ENCODE data around the gene CNBD2. TPM values are rescaled to one million over a fixed set of nuclear protein-coding genes. Genes with fewer than 3 reads are reported as not detected.
"Not testable (repeated sequence)": the region's sequence is repeated elsewhere in the genome, so short reads cannot be mapped to it uniquely, and the experiment has no call there.

Gene CNBD2
- total and polyA plus RNA-seq, 2 experiments from 2014 or later: 1.7 to 6.6 TPM

DNA sequence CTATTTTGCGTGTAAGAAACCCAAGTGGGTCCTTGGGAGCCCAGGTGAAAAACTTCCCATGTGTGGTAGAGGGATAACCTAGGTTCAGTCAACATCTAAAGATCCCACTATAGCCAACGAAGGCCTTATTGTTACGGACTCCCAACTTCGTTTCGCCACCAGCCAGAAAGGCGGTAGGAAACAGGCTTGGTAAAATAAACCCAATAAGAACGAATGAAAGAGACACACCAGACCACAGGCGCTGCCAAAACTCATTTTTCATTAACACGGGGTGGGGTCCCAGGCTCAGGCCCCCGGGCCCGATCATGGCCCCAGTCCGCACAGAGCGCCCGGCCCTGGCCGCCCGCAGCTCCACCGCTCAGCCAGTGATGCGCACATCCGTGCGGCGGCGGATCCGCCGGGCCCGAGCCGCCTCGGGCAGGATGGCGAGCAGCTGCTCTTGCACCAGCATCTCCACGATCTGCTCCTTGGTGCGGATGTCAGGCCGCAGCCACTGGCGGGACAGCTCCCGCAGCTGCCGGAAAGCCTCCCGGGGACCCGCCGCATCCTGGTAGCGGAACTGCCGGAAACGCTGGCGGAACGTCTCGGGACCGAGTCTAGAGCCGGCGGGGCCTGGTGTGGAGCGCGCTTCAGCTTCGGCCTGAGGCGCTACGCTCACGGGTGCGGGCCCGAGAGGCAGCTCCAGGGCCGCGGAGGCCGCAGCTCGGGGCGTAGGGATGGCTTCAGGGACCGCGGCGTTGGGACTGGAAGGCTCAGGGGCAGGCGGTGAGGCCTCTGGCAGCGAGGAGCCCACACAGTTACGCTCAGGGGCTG, 14.8 kb upstream of the CNBD2 start:
- peaks cover 39% of the 10 kb centered on the region for H3K79me2 ChIP-seq (ENCODE audit: insufficient read depth)
- in situ Hi-C loops (cut with MboI): no loop called here
- H3K4me2 ChIP-seq (ENCODE audit: unreplicated experiment): peak overlapping the region; percentile 97
- H3K27ac ChIP-seq: peak overlapping the region; percentile 87
- peak; percentile 76 for DNase-seq
- no peaks in the 10 kb centered on the region for H4K20me1 ChIP-seq (ENCODE audit: insufficient read depth)
- peak overlapping the region; percentile 92 for H3K9ac ChIP-seq
- H3K4me3 ChIP-seq: peak overlapping the region; percentile 83
- no peaks in the 10 kb centered on the region for H3K27me3 ChIP-seq (replicated peaks; ENCODE audit: insufficient read depth)
- peaks cover 18% of the 10 kb centered on the region for H3K4me1 ChIP-seq (ENCODE audit: insufficient read depth)
- peak overlapping the region; percentile 91 for H2AFZ ChIP-seq
- WGBS, 2 experiments (ENCODE audit: low coverage in 1 of 2, low lambda C conversion rate in 2 of 2, missing lambda C conversion rate in 2 of 2): 2% methylated on average over 62 of the region's 65 CpGs
- no peaks in the 10 kb centered on the region for H3K9me3 ChIP-seq (ENCODE audit: low read depth)
- H3K9me2 ChIP-seq (ENCODE audit: insufficient read depth): no peaks in the 10 kb centered on the region
- H3K36me3 ChIP-seq (ENCODE audit: low read depth): no peaks in the 10 kb centered on the region; the same call in 1 of the 2 replicates
- TF ChIP-seq EZH2phosphoT487 (IDR thresholded peaks at IDR 0.05; ENCODE audit: insufficient read depth, low read depth): no peak
- TF ChIP-seq EZH2 (IDR thresholded peaks at IDR 0.05; ENCODE audit: insufficient read depth, poor library complexity, severe bottlenecking): no peak
- H3F3A ChIP-seq (ENCODE audit: insufficient read depth): peaks cover 26% of the 10 kb centered on the region

DNA sequence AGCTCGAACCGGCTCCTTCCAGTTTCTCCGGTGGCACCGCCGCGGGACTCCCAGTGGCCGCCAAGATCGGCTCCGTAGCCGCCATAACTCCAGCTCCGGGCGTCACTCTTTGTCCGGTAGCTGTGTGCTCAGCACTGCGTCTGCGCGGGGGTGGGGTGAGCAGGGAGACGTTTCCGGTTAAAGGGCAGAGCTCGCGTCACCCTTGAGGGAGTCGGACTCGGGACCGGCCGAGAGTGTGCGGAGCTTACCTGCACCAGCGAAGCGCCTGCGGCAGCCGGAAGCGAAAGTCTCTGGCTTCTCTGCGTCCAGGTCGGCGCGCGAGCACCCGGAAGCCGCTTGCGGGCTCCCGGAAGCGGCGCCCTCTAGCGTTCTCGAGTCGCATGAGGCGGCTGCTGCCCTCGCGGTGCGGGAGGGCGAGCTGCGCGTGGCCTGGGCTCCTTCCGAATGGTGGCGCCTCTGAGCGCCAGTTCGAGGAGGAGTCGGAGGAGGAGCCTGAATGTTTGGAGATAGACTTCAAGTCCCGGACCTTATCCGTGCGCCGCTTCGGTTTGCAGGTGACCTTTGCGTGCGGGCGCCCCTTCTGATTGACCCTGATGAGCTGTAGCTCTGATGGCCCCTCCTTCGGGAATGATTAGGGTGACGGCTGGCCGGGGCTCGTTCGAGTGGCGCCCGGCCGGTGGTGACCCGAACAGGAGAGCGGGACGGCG, 14.0 kb upstream of the CNBD2 start, which contains the start of gene SCAND1:
Gene SCAND1 (minus strand): TSS at position 303 of the 707 bp plus-strand sequence. CDS start 218 bp downstream, at position 85.
- H3F3A ChIP-seq (ENCODE audit: insufficient read depth): peaks cover 18% of the 10 kb centered on the region
- peak within 1 kb of the TSS; percentile 91 for H2AFZ ChIP-seq
- H3K79me2 ChIP-seq (ENCODE audit: insufficient read depth): peaks cover 39% of the 10 kb centered on the region
- peak within 1 kb of the TSS; percentile 87 for H3K27ac ChIP-seq
- H3K9ac ChIP-seq: peak within 1 kb of the TSS; percentile 92
- H3K27me3 ChIP-seq (replicated peaks; ENCODE audit: insufficient read depth): no peaks in the 10 kb centered on the region
- no peaks in the 10 kb centered on the region for H3K9me3 ChIP-seq (ENCODE audit: low read depth)
- WGBS, 2 experiments (ENCODE audit: low coverage in 1 of 2, low lambda C conversion rate in 2 of 2, missing lambda C conversion rate in 2 of 2): 1% methylated on average over 69 to 74 of the region's 76 CpGs
- no peak for TF ChIP-seq EZH2 (IDR thresholded peaks at IDR 0.05; ENCODE audit: insufficient read depth, poor library complexity, severe bottlenecking)
- no peak for TF ChIP-seq EZH2phosphoT487 (IDR thresholded peaks at IDR 0.05; ENCODE audit: insufficient read depth, low read depth)
- no peaks in the 10 kb centered on the region for H3K36me3 ChIP-seq (ENCODE audit: low read depth)
- no peaks in the 10 kb centered on the region for H4K20me1 ChIP-seq (ENCODE audit: insufficient read depth)
- H3K4me3 ChIP-seq: peak within 1 kb of the TSS; percentile 83
- peaks cover 18% of the 10 kb centered on the region for H3K4me1 ChIP-seq (ENCODE audit: insufficient read depth)
- DNase-seq: peak; percentile 99
- H3K4me2 ChIP-seq (ENCODE audit: unreplicated experiment): peak within 1 kb of the TSS; percentile 97
- H3K9me2 ChIP-seq (ENCODE audit: insufficient read depth): no peaks in the 10 kb centered on the region
- in situ Hi-C loops (cut with MboI): no loop called here

DNA sequence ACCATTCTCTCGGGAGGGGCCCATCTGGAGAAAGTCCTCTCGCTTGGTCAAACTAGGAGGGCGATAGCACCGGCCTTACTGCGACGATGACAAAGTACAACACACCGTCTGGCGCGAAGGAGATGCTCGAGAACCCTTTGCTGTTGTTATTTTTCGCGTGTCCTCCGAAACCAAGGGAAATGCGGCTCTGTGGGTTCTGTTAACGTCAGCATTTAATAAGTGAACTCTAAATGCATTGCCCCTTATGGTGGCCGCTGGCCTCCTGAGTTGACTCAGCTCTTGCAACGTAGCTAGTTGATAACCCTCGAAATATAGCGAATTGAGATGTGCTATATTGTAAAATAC, 13.5 kb upstream of the CNBD2 start:
- DNase-seq: peak; percentile 77
- in situ Hi-C loops (cut with MboI): no loop called here
- H3K27ac ChIP-seq: peak overlapping the region; percentile 87
- peak overlapping the region; percentile 83 for H3K4me3 ChIP-seq
- peaks cover 14% of the 10 kb centered on the region for H3F3A ChIP-seq (ENCODE audit: insufficient read depth)
- H3K4me2 ChIP-seq (ENCODE audit: unreplicated experiment): peak overlapping the region; percentile 86
- no peaks in the 10 kb centered on the region for H3K9me3 ChIP-seq (ENCODE audit: low read depth)
- TF ChIP-seq EZH2phosphoT487 (IDR thresholded peaks at IDR 0.05; ENCODE audit: insufficient read depth, low read depth): no peak
- TF ChIP-seq EZH2 (IDR thresholded peaks at IDR 0.05; ENCODE audit: insufficient read depth, poor library complexity, severe bottlenecking): no peak
- H3K4me1 ChIP-seq (ENCODE audit: insufficient read depth): peaks cover 18% of the 10 kb centered on the region
- H3K9ac ChIP-seq: peak overlapping the region; percentile 92
- H3K79me2 ChIP-seq (ENCODE audit: insufficient read depth): peaks cover 39% of the 10 kb centered on the region
- H2AFZ ChIP-seq: peak overlapping the region; percentile 91
- no peaks in the 10 kb centered on the region for H3K9me2 ChIP-seq (ENCODE audit: insufficient read depth)
- H4K20me1 ChIP-seq (ENCODE audit: insufficient read depth): no peaks in the 10 kb centered on the region
- 1 to 2% methylated on average over 19 of the region's 19 CpGs for WGBS, 2 experiments (ENCODE audit: low coverage in 1 of 2, low lambda C conversion rate in 2 of 2, missing lambda C conversion rate in 2 of 2)
- no peaks in the 10 kb centered on the region for H3K27me3 ChIP-seq (replicated peaks; ENCODE audit: insufficient read depth)
- H3K36me3 ChIP-seq (ENCODE audit: low read depth): no peaks in the 10 kb centered on the region

DNA sequence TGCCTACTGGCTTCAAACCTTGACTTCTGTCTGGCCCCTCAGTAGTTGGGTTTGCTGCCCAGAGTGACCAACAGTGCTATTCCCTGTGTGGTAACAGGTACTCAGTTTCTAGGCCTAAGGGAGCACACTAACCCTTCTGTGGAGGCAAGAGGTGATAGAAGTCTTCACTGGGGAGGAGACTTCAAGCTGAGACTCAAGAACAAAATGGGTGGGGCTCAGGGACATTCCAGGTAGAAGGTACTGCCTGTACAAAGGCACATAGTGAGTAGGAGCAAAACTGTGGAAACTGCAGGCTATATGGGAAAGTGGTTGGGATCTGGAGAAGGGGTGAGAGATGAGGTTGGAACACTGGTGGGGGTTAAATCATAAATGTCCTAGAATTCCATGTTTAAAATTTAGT, 11.8 kb upstream of the CNBD2 start:
- no peak overlapping the region for H3K4me2 ChIP-seq (ENCODE audit: unreplicated experiment)
- no peaks in the 10 kb centered on the region for H3K27me3 ChIP-seq (replicated peaks; ENCODE audit: insufficient read depth)
- no peak overlapping the region for H3K9ac ChIP-seq
- no peak overlapping the region for H3K4me3 ChIP-seq
- no peaks in the 10 kb centered on the region for H3K36me3 ChIP-seq (ENCODE audit: low read depth)
- TF ChIP-seq EZH2 (IDR thresholded peaks at IDR 0.05; ENCODE audit: insufficient read depth, poor library complexity, severe bottlenecking) (no peak), EZH2phosphoT487 (IDR thresholded peaks at IDR 0.05; ENCODE audit: insufficient read depth, low read depth) (no peak)
- peaks cover 18% of the 10 kb centered on the region for H3K4me1 ChIP-seq (ENCODE audit: insufficient read depth)
- H3K27ac ChIP-seq: no peak overlapping the region
- DNase-seq: no peak
- H3K9me2 ChIP-seq (ENCODE audit: insufficient read depth): no peaks in the 10 kb centered on the region
- H3K79me2 ChIP-seq (ENCODE audit: insufficient read depth): peaks cover 30% of the 10 kb centered on the region
- no peaks in the 10 kb centered on the region for H4K20me1 ChIP-seq (ENCODE audit: insufficient read depth)
- in situ Hi-C loops (cut with MboI): no loop called here
- peaks cover 11% of the 10 kb centered on the region for H3F3A ChIP-seq (ENCODE audit: insufficient read depth)
- no peak overlapping the region for H2AFZ ChIP-seq
- no peaks in the 10 kb centered on the region for H3K9me3 ChIP-seq (ENCODE audit: low read depth)

DNA sequence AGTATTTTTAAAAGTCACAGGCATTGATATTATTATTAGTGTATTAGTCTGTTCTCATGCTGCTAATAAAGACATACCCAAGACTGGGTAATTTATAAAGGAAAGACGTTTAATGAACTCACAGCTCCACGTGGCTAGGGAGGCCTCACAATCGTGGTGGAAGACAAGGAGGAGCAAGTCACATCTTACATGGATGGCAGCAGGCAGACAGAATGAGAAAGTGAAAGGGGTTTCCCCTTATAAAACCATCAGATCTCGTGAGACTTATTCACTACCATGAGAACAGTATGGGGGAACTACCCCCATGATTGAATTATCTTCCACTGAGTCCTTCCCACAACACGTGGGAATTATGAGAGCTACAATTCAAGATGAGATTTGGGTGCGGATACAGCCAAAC, 9.1 kb upstream of the CNBD2 start:
- DNase-seq; H3K4me2 ChIP-seq (ENCODE audit: unreplicated experiment); H3F3A ChIP-seq (ENCODE audit: insufficient read depth); H4K20me1 ChIP-seq (ENCODE audit: insufficient read depth); H3K4me3 ChIP-seq; H3K9me2 ChIP-seq (ENCODE audit: insufficient read depth); in situ Hi-C loops (cut with MboI); H3K9ac ChIP-seq; H3K79me2 ChIP-seq (ENCODE audit: insufficient read depth); H3K4me1 ChIP-seq (ENCODE audit: insufficient read depth); H3K9me3 ChIP-seq (ENCODE audit: low read depth); H3K27ac ChIP-seq; H2AFZ ChIP-seq; H3K27me3 ChIP-seq (replicated peaks; ENCODE audit: insufficient read depth); H3K36me3 ChIP-seq (ENCODE audit: low read depth): not testable (repeated sequence)
- WGBS, 2 experiments (ENCODE audit: low coverage in 1 of 2, low lambda C conversion rate in 2 of 2, missing lambda C conversion rate in 2 of 2): 52 to 58% methylated on average over 6 of the region's 6 CpGs

Data from GM23248 (cell line).